HCT116 (cell line): ENCODE data around the gene CAB39L. TPM values are rescaled to one million over a fixed set of nuclear protein-coding genes. Genes with fewer than 3 reads are reported as not detected.

ENCODE experiments used
- ATAC-seq: fragments of 200-7000 bp; cut with Tn5 transposase; 2 replicates; pipeline ENCODE4 v1.9.1; 2020; ENCODE audit warnings: mild to moderate bottlenecking, moderate library complexity
- BruUV-seq: library from RNA; stranded (reverse); fragments of 400-500 nt; replicated peaks from 2 replicates; lab custom pipeline; 2021; lab: Mats Ljungman, UMichigan
- CTCF ChIA-PET: fragments of 300-600 bp; sonication (Branson Sonifier 250); formaldehyde crosslinking; loops from one replicate; lab custom pipeline; 2021; ENCODE audit warnings: antibody characterized with exemption; lab: Charles Lee
- POLR2A ChIA-PET: fragments of 300-600, 350-600 bp; sonication (Branson Sonifier 250); formaldehyde crosslinking; loops from one replicate; lab custom pipeline; 2021; ENCODE audit warnings: antibody characterized with exemption; lab: Charles Lee
- RAD21 ChIA-PET, 2 experiments: fragments of 300-600 bp; sonication (Branson Sonifier 250); formaldehyde crosslinking; loops; one replicate each; lab custom pipeline; 2023; ENCODE audit warnings: low total read pairs in 2 of 2; ENCODE audit not compliant: uncharacterized antibody in 2 of 2, unreplicated experiment in 2 of 2, low non-redundant PET in 1 of 2; lab: Charles Lee
- DNase-seq: peaks from one replicate; pipeline ENCODE4 v3.0.0-alpha.2; 2010; ENCODE audit warnings: low read depth, low spot score
- H2AFZ ChIP-seq: fragments of 200-600 bp; shearing (Covaris generic), sonication (generic); 2 replicates; pipeline ENCODE4 v1.6.1; 2017; ENCODE audit warnings: low read depth, mixed run types, mixed read lengths, antibody characterized with exemption, low read length; ENCODE audit not compliant: poor library complexity, severe bottlenecking
- H3K27ac ChIP-seq: 2 replicates; pipeline ENCODE4 v1.5.1; 2012; ENCODE audit warnings: low read depth, low read length
- H3K27me3 ChIP-seq: fragments of 200-600 bp; sonication (generic); 2 replicates; pipeline ENCODE4 v1.6.1; 2016; ENCODE audit warnings: mixed run types, low read length, mixed read lengths; ENCODE audit not compliant: insufficient read depth
- H3K36me3 ChIP-seq, 2 experiments: fragments of 200-500 bp in 1 of 2; fragments of 200-600 bp in 1 of 2; sonication (Bioruptor generic) in 1 of 2; sonication (generic) in 1 of 2; 2 replicates each; pipeline versions ENCODE4 v1.5.1 to v1.6.1; 2014 to 2016; ENCODE audit warnings: low read length in 2 of 2, inconsistent platforms in 1 of 2, mixed read lengths in 1 of 2, mixed run types in 1 of 2; ENCODE audit not compliant: insufficient read depth in 2 of 2, control insufficient read depth in 1 of 2
- H3K4me1 ChIP-seq, 2 experiments: fragments of 200-600 bp in 1 of 2; sonication (generic) in 1 of 2; 2 replicates each; pipeline versions ENCODE4 v1.5.1 to v1.6.1; 2012 to 2017; ENCODE audit warnings: low read length in 2 of 2, inconsistent platforms in 1 of 2, mild to moderate bottlenecking in 1 of 2, mixed read lengths in 1 of 2, mixed run types in 1 of 2, moderate library complexity in 1 of 2; ENCODE audit not compliant: insufficient read depth in 2 of 2, control insufficient read depth in 1 of 2
- H3K4me2 ChIP-seq: fragments of 200-600 bp; sonication (generic); 2 replicates; pipeline ENCODE4 v1.6.1; 2017; ENCODE audit warnings: mixed run types, low read length, mixed read lengths
- H3K4me3 ChIP-seq, 2 experiments: fragments of 200-600 bp in 1 of 2; sonication (generic) in 1 of 2; replicated peaks in 1 of 2; 2 replicates each; pipeline ENCODE4 v1.5.1; 2011 to 2016; ENCODE audit warnings: low read length in 2 of 2, control low read depth in 1 of 2, low read depth in 1 of 2, mild to moderate bottlenecking in 1 of 2, mixed read lengths in 1 of 2, mixed run types in 1 of 2
- H3K79me2 ChIP-seq: fragments of 200-600 bp; sonication (generic); 2 replicates; pipeline ENCODE4 v1.6.1; 2017; ENCODE audit warnings: mild to moderate bottlenecking, mixed run types, low read length, moderate library complexity, mixed read lengths; ENCODE audit not compliant: insufficient read depth
- H3K9ac ChIP-seq: fragments of 200-600 bp; sonication (generic); 2 replicates; pipeline ENCODE4 v1.6.1; 2016; ENCODE audit warnings: low read length, mixed read lengths
- H3K9me2 ChIP-seq: fragments of 200-600 bp; sonication (generic), shearing (Covaris generic); 2 replicates; pipeline ENCODE4 v1.6.1; 2017; ENCODE audit warnings: mixed run types, mild to moderate bottlenecking, moderate library complexity; ENCODE audit not compliant: insufficient read depth
- H3K9me3 ChIP-seq, 2 experiments: fragments of 200-500 bp in 1 of 2; fragments of 200-600 bp in 1 of 2; sonication (Bioruptor generic) in 1 of 2; sonication (generic) in 1 of 2; 2 replicates each; pipeline ENCODE4 v1.6.1; 2014 to 2017; ENCODE audit warnings: low read length in 2 of 2, mixed read lengths in 2 of 2, inconsistent platforms in 1 of 2, low read depth in 1 of 2, mild to moderate bottlenecking in 1 of 2, mixed run types in 1 of 2, moderate library complexity in 1 of 2; ENCODE audit not compliant: control insufficient read depth in 1 of 2, insufficient read depth in 1 of 2
- H4K20me1 ChIP-seq: fragments of 200-600 bp; sonication (generic), shearing (Covaris generic); 2 replicates; pipeline ENCODE4 v1.6.1; 2017; ENCODE audit warnings: mixed run types, mild to moderate bottlenecking, moderate library complexity; ENCODE audit not compliant: insufficient read depth
- CBX3 ChIP-seq: IDR thresholded peaks from 2 replicates; pipeline ENCODE4 v1.6.1; 2012; ENCODE audit warnings: low read depth
- CEBPB ChIP-seq: IDR thresholded peaks from 2 replicates; pipeline ENCODE4 v1.6.1; 2012; ENCODE audit warnings: low read depth
- EGR1 ChIP-seq: IDR thresholded peaks from 2 replicates; pipeline ENCODE4 v1.6.1; 2012; ENCODE audit warnings: low read depth
- ELF1 ChIP-seq: IDR thresholded peaks from 2 replicates; pipeline ENCODE4 v1.6.1; 2012; ENCODE audit warnings: low read depth, borderline replicate concordance
- EZH2 ChIP-seq: fragments of 200-600 bp; sonication (generic); IDR thresholded peaks from 2 replicates; pipeline ENCODE4 v1.6.1; 2017; ENCODE audit warnings: antibody characterized with exemption, mixed run types
- FOSL1 ChIP-seq: IDR thresholded peaks from 2 replicates; pipeline ENCODE4 v1.6.1; 2012; ENCODE audit warnings: low read depth
- RAD21 ChIP-seq: IDR thresholded peaks from 2 replicates; pipeline ENCODE4 v1.6.1; 2012; ENCODE audit warnings: low read depth, mild to moderate bottlenecking
- SIN3A ChIP-seq: IDR thresholded peaks from 2 replicates; pipeline ENCODE4 v1.6.1; 2012; ENCODE audit warnings: low read depth
- SP1 ChIP-seq: IDR thresholded peaks from 2 replicates; pipeline ENCODE4 v1.6.1; 2012; ENCODE audit warnings: low read depth
- SRF ChIP-seq: IDR thresholded peaks from 2 replicates; pipeline ENCODE4 v1.6.1; 2012; ENCODE audit warnings: low read depth
- TCF7L2 ChIP-seq: IDR thresholded peaks from 2 replicates; pipeline ENCODE4 v1.7.0; 2011; ENCODE audit warnings: borderline replicate concordance, inconsistent platforms; ENCODE audit not compliant: insufficient read depth, insufficient read length; ENCODE audit errors: extremely low read depth
- ZNF274 ChIP-seq: fragments of 200-500 bp; sonication (Bioruptor generic); IDR thresholded peaks from 2 replicates; pipeline ENCODE4 v1.6.1; 2014; ENCODE audit warnings: mild to moderate bottlenecking, low read depth, low read length, inconsistent platforms
- intact Hi-C: fragments of 100-400 bp; cut with micrococcal nuclease; formaldehyde crosslinking; loops from 2 replicates; pipeline ENCODE4 v1.10.0; 2022
- total RNA-seq: library from RNA; stranded (reverse); gene quantifications from one replicate; pipeline ENCODE4 v1.2.1, GENCODE V29; 2021; ENCODE audit not compliant: unreplicated experiment
- TF ChIP-seq, protein P1 (sequence below): IDR thresholded peaks from 2 replicates; pipeline ENCODE4 v1.6.1; 2012; ENCODE audit warnings: low read depth
- TF ChIP-seq, protein P2 (sequence below): IDR thresholded peaks from 2 replicates; pipeline ENCODE4 v1.6.1; 2012
- TF ChIP-seq, protein P3 (sequence below), 3 experiments: fragments of 200-600 bp in 1 of 3; sonication (generic) in 1 of 3; IDR thresholded peaks in 2 of 3; conservative IDR thresholded peaks in 1 of 3; 2 replicates each; pipeline ENCODE4 v1.5.1; 2012 to 2017; ENCODE audit warnings: low read depth in 2 of 3, low read length in 2 of 3, antibody characterized with exemption in 1 of 3, borderline replicate concordance in 1 of 3, control low read depth in 1 of 3, mild to moderate bottlenecking in 1 of 3, mixed read lengths in 1 of 3, mixed run types in 1 of 3, moderate library complexity in 1 of 3; ENCODE audit not compliant: insufficient read depth in 1 of 3
- TF ChIP-seq, protein P4 (sequence below): IDR thresholded peaks from 2 replicates; pipeline ENCODE4 v1.6.1; 2012

Gene CAB39L
- total RNA-seq, 1 experiment from 2014 or later, result 6.1 TPM

DNA sequence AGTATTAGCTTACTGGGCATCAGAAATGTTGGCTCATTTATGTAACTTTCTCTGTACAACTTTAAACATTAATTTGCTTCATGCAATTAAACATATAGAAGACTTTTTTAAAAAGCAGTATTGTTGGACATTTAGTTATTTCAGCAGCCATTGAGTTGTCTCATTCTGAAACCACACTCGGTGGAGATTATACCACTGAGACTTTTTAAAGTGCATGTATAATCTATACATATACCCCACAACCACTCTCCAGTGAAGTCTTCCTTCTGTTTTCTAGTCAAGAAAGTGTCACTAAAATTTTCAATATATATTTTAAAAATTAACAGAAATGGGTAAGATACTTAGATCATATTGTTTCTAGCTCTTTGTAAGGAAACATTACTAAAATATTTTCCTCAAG, 15.7 kb upstream of the CAB39L start:
- no peaks in the 10 kb centered on the region; a peak in 2 of 4 replicates for H3K9me3 ChIP-seq
- no peaks in the 10 kb centered on the region; a peak in 1 of 4 replicates for H3K36me3 ChIP-seq
- CTCF ChIA-PET, result no interaction called here
- H3K27me3 ChIP-seq, result no peaks in the 10 kb centered on the region
- no peak overlapping the region for H3K4me3 ChIP-seq
- H3K9ac ChIP-seq, result no peak overlapping the region
- H3K9me2 ChIP-seq, result no peaks in the 10 kb centered on the region
- no peak overlapping the region for H3K4me2 ChIP-seq
- BruUV-seq, result no TSS peak
- intact Hi-C loops, result no loop called here
- no peak for TF ChIP-seq ELF1
- TF ChIP-seq TCF7L2, result no peak
- TF ChIP-seq ZNF274, result no peak
- TF ChIP-seq, all 23 proteins: peak for 0
- ATAC-seq, result no peak
- H2AFZ ChIP-seq, result no peak overlapping the region
- POLR2A ChIA-PET, result interaction anchor here (2.0 kb wide), 1 partner anchor 16 kb away, joined by 5 read pairs; the partner anchor contains the start of genes CAB39L and SETDB2
- RAD21 ChIA-PET, result no interaction called here
- no peaks in the 10 kb centered on the region for H3K4me1 ChIP-seq
- no peaks in the 10 kb centered on the region for H4K20me1 ChIP-seq
- DNase-seq, result no peak
- no peak overlapping the region for H3K27ac ChIP-seq
- H3K79me2 ChIP-seq, result no peaks in the 10 kb centered on the region

DNA sequence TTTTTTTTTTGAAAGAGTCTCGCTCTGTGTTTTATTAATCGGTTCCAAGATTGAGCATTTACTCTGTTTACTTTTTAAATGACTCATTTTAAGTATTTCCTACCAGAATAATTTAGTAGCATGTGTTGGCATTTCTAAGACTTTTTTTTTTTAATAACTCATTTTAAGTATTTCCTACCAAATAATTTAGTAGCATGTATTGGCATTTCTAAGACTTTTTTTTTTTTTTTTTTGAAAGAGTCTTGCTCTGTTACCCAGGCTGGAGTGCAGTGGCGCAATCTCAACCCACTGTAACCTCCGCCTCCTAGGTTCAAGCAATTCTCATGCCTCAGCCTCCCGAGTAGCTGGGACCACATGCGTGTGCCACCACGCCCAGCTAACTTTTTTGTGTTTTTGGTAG, 13.4 kb upstream of the CAB39L start:
- no peaks in the 10 kb centered on the region for H3K9me3 ChIP-seq
- H3K27me3 ChIP-seq, result no peaks in the 10 kb centered on the region
- H3K4me3 ChIP-seq, result no peak overlapping the region
- ChIA-PET POLR2A (interaction anchor here (0.7 kb wide), 1 partner anchor 11 kb away, joined by 5 read pairs; no protein-coding TSS in a partner anchor), CTCF (no interaction called here), RAD21 (no interaction called here)
- H2AFZ ChIP-seq, result no peak overlapping the region
- no peak overlapping the region for H3K4me2 ChIP-seq
- BruUV-seq, result no TSS peak
- H3K36me3 ChIP-seq, result no peaks in the 10 kb centered on the region; a peak in 1 of 4 replicates
- no peak overlapping the region for H3K27ac ChIP-seq
- no peak for ATAC-seq
- intact Hi-C loops, result no loop called here
- DNase-seq, result no peak
- no peaks in the 10 kb centered on the region for H3K9me2 ChIP-seq
- H4K20me1 ChIP-seq, result no peaks in the 10 kb centered on the region
- H3K4me1 ChIP-seq, result no peaks in the 10 kb centered on the region
- H3K79me2 ChIP-seq, result no peaks in the 10 kb centered on the region
- no peak overlapping the region for H3K9ac ChIP-seq
- TF ChIP-seq SRF, result no peak
- no peak for TF ChIP-seq TCF7L2
- TF ChIP-seq EZH2, result no peak
- TF ChIP-seq SP1, result no peak
- TF ChIP-seq, protein P1, sequence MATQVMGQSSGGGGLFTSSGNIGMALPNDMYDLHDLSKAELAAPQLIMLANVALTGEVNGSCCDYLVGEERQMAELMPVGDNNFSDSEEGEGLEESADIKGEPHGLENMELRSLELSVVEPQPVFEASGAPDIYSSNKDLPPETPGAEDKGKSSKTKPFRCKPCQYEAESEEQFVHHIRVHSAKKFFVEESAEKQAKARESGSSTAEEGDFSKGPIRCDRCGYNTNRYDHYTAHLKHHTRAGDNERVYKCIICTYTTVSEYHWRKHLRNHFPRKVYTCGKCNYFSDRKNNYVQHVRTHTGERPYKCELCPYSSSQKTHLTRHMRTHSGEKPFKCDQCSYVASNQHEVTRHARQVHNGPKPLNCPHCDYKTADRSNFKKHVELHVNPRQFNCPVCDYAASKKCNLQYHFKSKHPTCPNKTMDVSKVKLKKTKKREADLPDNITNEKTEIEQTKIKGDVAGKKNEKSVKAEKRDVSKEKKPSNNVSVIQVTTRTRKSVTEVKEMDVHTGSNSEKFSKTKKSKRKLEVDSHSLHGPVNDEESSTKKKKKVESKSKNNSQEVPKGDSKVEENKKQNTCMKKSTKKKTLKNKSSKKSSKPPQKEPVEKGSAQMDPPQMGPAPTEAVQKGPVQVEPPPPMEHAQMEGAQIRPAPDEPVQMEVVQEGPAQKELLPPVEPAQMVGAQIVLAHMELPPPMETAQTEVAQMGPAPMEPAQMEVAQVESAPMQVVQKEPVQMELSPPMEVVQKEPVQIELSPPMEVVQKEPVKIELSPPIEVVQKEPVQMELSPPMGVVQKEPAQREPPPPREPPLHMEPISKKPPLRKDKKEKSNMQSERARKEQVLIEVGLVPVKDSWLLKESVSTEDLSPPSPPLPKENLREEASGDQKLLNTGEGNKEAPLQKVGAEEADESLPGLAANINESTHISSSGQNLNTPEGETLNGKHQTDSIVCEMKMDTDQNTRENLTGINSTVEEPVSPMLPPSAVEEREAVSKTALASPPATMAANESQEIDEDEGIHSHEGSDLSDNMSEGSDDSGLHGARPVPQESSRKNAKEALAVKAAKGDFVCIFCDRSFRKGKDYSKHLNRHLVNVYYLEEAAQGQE, result no peak
- TF ChIP-seq CEBPB, result no peak
- TF ChIP-seq FOSL1, result no peak
- TF ChIP-seq, protein P2, sequence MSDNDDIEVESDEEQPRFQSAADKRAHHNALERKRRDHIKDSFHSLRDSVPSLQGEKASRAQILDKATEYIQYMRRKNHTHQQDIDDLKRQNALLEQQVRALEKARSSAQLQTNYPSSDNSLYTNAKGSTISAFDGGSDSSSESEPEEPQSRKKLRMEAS, result no peak
- TF ChIP-seq, protein P3, sequence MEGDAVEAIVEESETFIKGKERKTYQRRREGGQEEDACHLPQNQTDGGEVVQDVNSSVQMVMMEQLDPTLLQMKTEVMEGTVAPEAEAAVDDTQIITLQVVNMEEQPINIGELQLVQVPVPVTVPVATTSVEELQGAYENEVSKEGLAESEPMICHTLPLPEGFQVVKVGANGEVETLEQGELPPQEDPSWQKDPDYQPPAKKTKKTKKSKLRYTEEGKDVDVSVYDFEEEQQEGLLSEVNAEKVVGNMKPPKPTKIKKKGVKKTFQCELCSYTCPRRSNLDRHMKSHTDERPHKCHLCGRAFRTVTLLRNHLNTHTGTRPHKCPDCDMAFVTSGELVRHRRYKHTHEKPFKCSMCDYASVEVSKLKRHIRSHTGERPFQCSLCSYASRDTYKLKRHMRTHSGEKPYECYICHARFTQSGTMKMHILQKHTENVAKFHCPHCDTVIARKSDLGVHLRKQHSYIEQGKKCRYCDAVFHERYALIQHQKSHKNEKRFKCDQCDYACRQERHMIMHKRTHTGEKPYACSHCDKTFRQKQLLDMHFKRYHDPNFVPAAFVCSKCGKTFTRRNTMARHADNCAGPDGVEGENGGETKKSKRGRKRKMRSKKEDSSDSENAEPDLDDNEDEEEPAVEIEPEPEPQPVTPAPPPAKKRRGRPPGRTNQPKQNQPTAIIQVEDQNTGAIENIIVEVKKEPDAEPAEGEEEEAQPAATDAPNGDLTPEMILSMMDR (IDR thresholded peaks at IDR 0.05 in 2 of 3, conservative IDR thresholded peaks at IDR 0.05 in 1 of 3; ENCODE audit: borderline replicate concordance in 1 of 3, insufficient read depth in 1 of 3, low read depth in 2 of 3, low read length in 2 of 3), result no peak
- no peak for TF ChIP-seq RAD21
- TF ChIP-seq, protein P4, sequence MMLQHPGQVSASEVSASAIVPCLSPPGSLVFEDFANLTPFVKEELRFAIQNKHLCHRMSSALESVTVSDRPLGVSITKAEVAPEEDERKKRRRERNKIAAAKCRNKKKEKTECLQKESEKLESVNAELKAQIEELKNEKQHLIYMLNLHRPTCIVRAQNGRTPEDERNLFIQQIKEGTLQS, result no peak
- TF ChIP-seq CBX3, result no peak
- no peak for TF ChIP-seq EGR1
- TF ChIP-seq SIN3A, result no peak
